Stimulated activated CD4-positive, alpha-beta T cell treated with anti-CD3 and anti-CD28 coated beads, Interleukin-12 subunit alpha, Interleukin-12 subunit beta, amount 100 ng/mL, for 4 hours (primary cell): ENCODE data around the gene TBX4.
A peak's percentile ranks its signal among the peaks of the same experiment; 100 is the strongest.

Source experiments
- DNase-seq: peaks from one replicate; pipeline ENCODE4 v3.0.0-alpha.2; 2020

TBX4 gene

GRCh38 chr17:61452301-61453290 lies at the start of gene TBX4:
Gene TBX4 (plus strand): TSS chr17:61452422. CDS start chr17:61456491, 4,069 bp downstream.
- no peak for DNase-seq

DNA sequence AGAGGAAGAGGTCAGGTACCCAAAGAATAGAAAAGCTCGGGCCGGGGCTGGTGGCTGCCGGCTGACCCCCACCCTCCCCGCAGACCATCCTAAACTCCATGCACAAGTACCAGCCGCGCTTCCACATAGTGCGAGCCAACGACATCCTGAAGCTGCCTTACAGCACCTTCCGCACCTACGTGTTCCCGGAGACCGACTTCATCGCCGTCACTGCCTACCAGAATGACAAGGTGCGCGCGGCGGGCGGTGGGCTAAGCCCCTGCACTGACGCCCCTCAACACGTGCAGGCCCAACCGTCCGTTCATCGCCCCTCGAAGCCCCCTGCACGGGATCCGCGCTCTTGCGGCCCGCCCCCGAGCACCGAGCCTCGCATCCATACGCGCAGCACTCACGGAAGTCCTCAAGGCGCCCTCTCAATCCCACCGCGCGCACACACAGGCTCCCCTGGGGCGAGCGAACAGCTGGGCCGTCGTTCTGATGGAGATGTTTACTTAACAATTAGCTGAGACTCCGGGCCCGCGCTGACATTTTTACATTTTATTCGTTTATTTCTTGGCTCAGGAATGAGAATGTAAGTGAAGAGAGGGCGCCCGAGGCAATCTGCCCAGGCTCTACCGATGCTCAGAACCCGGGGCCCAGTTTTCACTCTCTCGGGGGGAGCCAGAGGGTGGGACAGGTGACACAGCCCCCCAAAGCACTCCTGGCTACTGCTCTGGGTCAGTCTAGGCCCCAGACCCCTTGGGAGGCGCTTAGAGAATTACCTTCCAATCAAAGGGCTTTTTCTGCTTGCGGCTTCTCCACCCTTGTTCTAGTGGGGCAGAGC lies 49.0 kb upstream of the TBX4 start:
- DNase-seq, result no peak

DNA sequence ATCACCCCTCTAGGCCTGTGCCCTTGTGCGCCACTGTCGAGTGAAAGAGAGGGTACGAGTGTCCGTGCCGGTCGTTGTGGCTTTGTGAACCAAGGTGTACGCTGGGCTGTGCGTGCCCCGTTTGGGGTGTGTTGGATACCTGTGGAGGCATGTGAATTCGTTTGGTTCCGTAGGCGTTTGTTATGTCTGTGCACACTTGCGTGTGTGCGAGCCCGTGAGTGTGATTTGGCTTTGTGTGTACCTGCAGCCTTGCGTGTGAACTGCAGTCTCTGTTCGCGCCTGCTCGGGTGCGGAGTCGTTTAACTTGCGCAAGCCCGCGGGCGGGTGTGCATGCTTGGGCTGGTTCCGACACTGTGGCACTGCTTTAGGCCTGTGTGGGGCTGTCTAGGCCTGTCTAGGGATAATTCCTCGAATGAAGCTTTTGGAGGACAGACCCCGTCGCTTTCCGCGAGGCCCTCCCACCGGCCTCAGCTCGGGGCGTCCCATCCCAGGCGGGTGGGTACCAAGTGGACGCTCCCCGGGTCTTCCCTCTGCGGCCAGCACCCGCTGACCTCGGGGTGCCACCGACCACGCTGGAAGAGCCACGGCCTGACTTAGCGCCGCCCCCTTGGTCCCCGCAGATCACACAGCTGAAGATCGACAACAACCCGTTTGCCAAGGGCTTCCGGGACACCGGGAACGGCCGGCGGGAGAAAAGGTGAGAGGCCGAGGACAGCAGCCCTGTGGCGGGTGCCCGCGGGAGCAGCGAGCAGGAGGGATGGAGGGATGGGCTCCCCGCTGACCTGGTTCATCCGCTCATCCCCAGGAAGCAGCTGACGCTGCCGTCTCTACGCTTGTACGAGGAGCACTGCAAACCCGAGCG lies 48.2 kb upstream of the TBX4 start:
- DNase-seq, result no peak

DNA sequence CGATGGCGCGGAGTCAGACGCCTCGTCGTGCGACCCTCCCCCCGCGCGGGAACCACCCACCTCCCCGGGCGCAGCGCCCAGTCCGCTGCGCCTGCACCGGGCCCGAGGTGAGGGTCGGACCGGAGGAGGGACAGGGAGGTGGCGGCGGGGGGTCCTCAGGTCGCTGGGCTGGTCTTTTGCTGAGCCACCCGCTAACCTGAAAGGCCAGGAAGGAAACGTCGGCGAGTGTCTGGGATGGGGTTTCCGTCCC lies 47.6 kb upstream of the TBX4 start:
- DNase-seq, result no peak

DNA sequence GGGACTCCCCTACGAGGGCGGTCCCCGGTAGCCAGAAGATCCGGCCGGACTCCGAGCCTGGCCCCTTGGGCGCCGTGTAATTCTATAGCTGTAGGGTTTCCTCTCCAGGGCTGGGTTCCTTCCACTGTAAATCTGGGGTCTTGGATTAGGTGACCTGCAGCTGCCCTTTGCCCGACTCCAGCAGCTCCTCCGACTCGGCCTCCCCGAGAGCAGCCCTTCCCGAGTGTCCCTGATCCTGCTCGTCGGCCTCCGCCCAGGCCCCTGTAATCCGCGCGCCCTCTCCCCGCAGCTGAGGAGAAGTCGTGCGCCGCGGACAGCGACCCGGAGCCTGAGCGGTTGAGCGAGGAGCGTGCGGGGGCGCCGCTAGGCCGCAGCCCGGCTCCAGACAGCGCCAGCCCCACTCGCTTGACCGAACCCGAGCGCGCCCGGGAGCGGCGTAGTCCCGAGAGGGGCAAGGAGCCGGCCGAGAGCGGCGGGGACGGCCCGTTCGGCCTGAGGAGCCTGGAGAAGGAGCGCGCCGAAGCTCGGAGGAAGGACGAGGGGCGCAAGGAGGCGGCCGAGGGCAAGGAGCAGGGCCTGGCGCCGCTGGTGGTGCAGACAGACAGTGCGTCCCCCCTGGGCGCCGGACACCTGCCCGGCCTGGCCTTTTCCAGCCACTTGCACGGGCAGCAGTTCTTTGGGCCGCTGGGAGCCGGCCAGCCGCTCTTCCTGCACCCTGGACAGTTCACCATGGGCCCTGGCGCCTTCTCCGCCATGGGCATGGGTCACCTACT lies 47.1 kb upstream of the TBX4 start:
- DNase-seq, result no peak

DNA sequence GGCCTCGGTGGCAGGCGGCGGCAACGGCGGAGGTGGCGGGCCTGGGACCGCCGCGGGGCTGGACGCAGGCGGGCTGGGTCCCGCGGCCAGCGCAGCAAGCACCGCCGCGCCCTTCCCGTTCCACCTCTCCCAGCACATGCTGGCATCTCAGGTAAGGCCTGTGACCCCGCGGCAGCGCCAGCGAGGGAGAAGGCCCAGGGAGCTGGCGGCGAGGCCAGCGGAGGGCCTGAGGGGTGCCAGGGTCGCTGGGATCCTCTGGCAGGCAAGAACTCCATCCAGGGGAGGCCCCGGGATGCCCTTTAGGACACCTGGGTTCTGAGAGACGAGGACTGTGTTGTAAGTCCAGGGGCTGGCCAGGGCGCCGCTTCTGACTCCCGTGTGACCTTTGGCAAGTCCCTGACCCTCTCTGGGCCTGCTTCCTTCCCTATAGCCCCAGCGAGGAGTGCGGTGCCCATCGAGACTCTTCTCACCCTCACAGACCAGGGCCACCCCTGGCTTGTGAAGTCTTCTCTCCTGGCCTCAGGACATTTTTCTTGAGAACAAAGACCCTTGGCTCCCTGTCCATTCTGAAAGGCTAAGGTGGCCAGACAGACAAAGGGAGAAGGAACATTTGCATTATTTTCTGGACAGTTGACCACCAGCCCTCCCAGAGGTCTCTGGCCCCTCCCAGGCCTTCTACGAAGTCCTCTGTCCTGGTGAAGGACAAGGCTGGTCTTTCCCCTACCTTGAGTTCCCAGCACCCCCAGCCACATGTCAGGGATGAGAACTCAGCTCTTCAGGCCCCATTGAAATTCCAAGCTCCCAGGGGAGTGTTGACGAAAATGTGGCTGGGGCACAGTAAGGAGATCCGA lies 46.3 kb upstream of the TBX4 start:
- DNase-seq, result no peak

DNA sequence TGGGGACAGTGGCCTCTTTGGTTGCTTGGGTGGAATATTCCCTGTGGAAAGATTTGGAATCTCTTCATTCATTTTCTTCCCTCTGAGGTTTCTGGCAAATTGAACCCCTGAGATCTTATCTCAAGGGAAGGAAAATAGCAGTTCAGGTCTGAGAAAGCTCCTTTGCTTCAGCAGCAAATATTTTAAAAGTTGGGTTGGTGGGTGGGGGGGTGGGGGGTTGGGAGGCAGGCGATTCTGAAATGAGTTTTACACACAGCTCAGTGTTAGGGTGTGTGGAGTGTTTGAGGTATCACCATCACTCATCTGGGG lies 45.7 kb upstream of the TBX4 start:
- no peak for DNase-seq

GRCh38 chr17:61406971-61407911 lies 45.0 kb upstream of the TBX4 start:
- DNase-seq, result no peak

GRCh38 chr17:61408151-61409041 lies 43.8 kb upstream of the TBX4 start:
- no peak for DNase-seq

- peak; percentile 47 for DNase-seq
Observed at GRCh38 chr17:61409301-61410112, 42.7 kb upstream of the TBX4 start.

DNA sequence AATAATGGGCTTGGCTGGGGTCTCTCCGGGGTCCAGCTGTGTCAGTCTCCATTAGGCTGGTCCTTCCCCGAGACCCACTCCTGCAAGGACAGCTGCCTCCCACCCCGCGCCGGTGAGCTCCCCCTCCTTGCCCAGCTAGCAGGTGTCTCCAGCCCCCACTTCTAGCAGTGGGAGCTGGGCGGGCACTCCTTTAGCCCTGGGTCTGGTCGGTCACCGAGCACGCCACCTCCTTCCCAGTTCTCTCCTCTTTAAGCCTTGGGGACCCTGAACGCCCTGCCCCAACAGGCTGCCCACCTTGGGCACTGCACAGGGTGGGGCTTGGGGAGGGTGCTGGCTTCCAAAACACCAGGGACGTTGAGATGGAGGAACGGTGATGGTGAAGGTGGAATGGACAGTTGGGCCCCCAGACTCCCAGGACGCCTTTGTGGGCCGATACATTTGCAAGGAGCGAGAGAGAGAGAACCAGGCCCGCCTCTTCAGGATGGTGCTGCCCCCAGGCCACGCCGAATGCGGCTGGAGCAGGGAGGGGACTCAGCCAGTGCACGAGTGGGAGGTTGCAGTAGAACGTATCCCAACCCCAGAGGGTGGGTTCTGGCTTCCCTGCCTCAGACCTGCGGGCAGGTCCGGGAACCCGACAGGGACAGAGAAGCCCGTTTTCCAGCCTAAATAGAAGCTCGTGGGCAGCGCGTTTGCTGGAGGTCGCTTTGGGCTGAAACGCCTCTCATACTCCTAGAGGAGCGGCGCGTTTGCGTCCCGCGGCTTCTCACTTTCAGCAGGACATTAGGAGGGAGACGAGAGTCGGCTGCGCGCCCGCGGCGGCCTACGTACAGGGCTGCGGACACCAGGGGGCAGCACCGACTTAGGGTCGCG lies 41.8 kb upstream of the TBX4 start:
- peak; percentile 71 for DNase-seq

- no peak for DNase-seq
Observed at GRCh38 chr17:61411011-61411260, 41.3 kb upstream of the TBX4 start.

- DNase-seq, result no peak
Observed at GRCh38 chr17:61411261-61412142, 40.7 kb upstream of the TBX4 start.

GRCh38 chr17:61412143-61412859 lies 39.9 kb upstream of the TBX4 start:
- peak; percentile 76 for DNase-seq

DNA sequence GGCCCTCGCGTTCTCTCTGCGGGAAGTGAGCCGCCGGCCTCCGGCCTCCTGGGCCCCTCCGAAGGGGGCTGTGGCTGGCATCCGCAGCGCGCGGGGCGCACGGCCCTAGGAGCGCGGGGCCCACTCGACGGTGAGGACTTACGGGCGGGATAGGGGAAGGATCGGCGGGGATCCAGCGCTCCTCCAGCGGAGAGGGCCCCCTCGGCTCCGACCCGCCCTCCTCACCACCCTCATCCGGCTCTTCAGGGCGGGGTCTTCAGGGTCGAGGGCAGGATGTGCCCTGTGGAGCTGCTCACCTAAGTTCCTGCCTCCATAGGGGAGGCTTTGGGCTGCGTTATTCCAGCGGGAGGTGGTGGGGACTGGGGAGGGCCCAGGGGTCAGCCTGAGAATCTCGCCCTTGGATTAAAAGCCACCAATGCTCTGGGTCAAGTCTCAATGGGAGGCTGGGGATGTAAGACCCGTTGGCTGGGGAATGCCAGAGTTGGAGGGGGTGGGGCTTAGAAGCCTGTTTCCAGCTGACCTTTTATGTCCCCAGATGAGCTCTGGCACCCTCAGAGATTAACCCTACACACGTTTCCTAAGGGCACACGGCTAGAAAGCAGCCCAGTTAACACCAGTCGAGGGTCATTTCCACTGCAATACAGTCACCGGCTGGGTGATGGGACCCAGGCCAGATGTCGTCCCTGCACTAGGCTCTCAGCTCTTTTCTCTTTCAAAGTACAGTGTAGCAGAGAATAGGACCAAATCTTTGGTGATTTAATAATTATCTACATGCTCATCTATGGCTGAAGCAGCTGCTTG lies 39.2 kb upstream of the TBX4 start:
- DNase-seq, result no peak
